Measurements from ENCODE around the gene COL4A1.

- TF ChIP-seq CBX8 (IDR thresholded peaks at IDR 0.05): no peak
- TF ChIP-seq POLR2A (IDR thresholded peaks at IDR 0.05; ENCODE audit: low read length): no peak
- no peak for TF ChIP-seq HDAC2 (IDR thresholded peaks at IDR 0.05)
- no peak for TF ChIP-seq CTCF (IDR thresholded peaks at IDR 0.05)
- no peak for TF ChIP-seq REST (IDR thresholded peaks at IDR 0.05)
- no peak for TF ChIP-seq RAD21 (conservative IDR thresholded peaks at IDR 0.05 in 1 of 2, IDR thresholded peaks at IDR 0.05 in 1 of 2)
- no peak for TF ChIP-seq CHD2 (IDR thresholded peaks at IDR 0.05; ENCODE audit: low read length, partially characterized antibody)
- no peak for TF ChIP-seq EP300 (IDR thresholded peaks at IDR 0.05)
- no peak for TF ChIP-seq FOSB (CRISPR knock-in tag; IDR thresholded peaks at IDR 0.05)
- no peak for TF ChIP-seq BHLHE40 (IDR thresholded peaks at IDR 0.05; ENCODE audit: low read depth, low read length)
- TF ChIP-seq USF2 (IDR thresholded peaks at IDR 0.05): no peak
- no peak for TF ChIP-seq MAX (IDR thresholded peaks at IDR 0.05)
- TF ChIP-seq ESRRA (IDR thresholded peaks at IDR 0.05; ENCODE audit: borderline replicate concordance, low read length): no peak
- no peak for TF ChIP-seq HOXB13 (CRISPR knock-in tag; IDR thresholded peaks at IDR 0.05; ENCODE audit: low read depth)
Measured at GRCh38 chr13:110182461-110182860, 124.5 kb downstream of the COL4A1 start.

All from A549 (cell line).